Ectodermal cell (in vitro differentiated cells): ENCODE results near the gene CLSTN2.

ENCODE experiments used
- H3K27ac ChIP-seq: 2 replicates; pipeline ENCODE4 v1.7.0; 2013; ENCODE audit warnings: mild to moderate bottlenecking, low read depth, low read length; ENCODE audit not compliant: insufficient read depth, poor library complexity, severe bottlenecking
- H3K27me3 ChIP-seq: 2 replicates; pipeline ENCODE4 v1.7.0; 2013; ENCODE audit warnings: mild to moderate bottlenecking, low read length; ENCODE audit not compliant: insufficient read depth, control insufficient read depth, poor library complexity, severe bottlenecking
- H3K36me3 ChIP-seq: one replicate; pipeline ENCODE4 v1.7.0; 2013; ENCODE audit warnings: low read length; ENCODE audit not compliant: control insufficient read depth, insufficient read depth
- H3K4me1 ChIP-seq: one replicate; pipeline ENCODE4 v1.7.0; 2013; ENCODE audit warnings: low read length; ENCODE audit not compliant: control insufficient read depth, insufficient read depth
- H3K4me3 ChIP-seq: 2 replicates; pipeline ENCODE4 v1.7.0; 2013; ENCODE audit warnings: low read depth, low read length, control low read depth; ENCODE audit not compliant: insufficient read depth
- H3K9me3 ChIP-seq: 2 replicates; pipeline ENCODE4 v1.7.0; 2013; ENCODE audit warnings: mild to moderate bottlenecking, low read length, moderate library complexity; ENCODE audit not compliant: control insufficient read depth
- WGBS, 2 experiments: methylation state at CpG; one replicate each; pipeline ENCODE4 v1.1.7; 2013; ENCODE audit warnings: missing lambda C conversion rate in 2 of 2; 5-methylcytosine and 5-hydroxymethylcytosine counted together

Gene CLSTN2

GRCh38 chr3:140341203-140341602 lies 406.2 kb downstream of the CLSTN2 start:
- Histone ChIP-seq H3K9me3 (no peaks in the 10 kb centered on the region), H3K36me3 (no peaks in the 10 kb centered on the region), H3K27ac (no peak overlapping the region), H3K4me1 (no peaks in the 10 kb centered on the region), H3K4me3 (no peak overlapping the region), H3K27me3 (no peaks in the 10 kb centered on the region)
- 77 to 85% methylated on average over 5 of the region's 5 CpGs for WGBS, 2 experiments

- no peaks in the 10 kb centered on the region for H3K9me3 ChIP-seq
- H3K36me3 ChIP-seq = no peaks in the 10 kb centered on the region
- no peaks in the 10 kb centered on the region for H3K4me1 ChIP-seq
- no peak overlapping the region for H3K27ac ChIP-seq
- H3K4me3 ChIP-seq = no peak overlapping the region
- H3K27me3 ChIP-seq = no peaks in the 10 kb centered on the region
- 80 to 84% methylated on average over 5 of the region's 5 CpGs for WGBS, 2 experiments
Observed at GRCh38 chr3:140341817-140342403, 406.9 kb downstream of the CLSTN2 start.

GRCh38 chr3:140342668-140343067 lies 407.7 kb downstream of the CLSTN2 start:
- H3K4me3 ChIP-seq = no peak overlapping the region
- H3K27me3 ChIP-seq = no peaks in the 10 kb centered on the region
- H3K9me3 ChIP-seq = no peaks in the 10 kb centered on the region
- H3K4me1 ChIP-seq = no peaks in the 10 kb centered on the region
- H3K36me3 ChIP-seq = no peaks in the 10 kb centered on the region
- WGBS, 2 experiments = 93 to 97% methylated on average over 2 of the region's 2 CpGs
- H3K27ac ChIP-seq = no peak overlapping the region

- no peaks in the 10 kb centered on the region for H3K27me3 ChIP-seq
- WGBS, 2 experiments = 92 to 93% methylated on average over 8 of the region's 8 CpGs
- no peak overlapping the region for H3K4me3 ChIP-seq
- H3K27ac ChIP-seq = no peak overlapping the region
- no peaks in the 10 kb centered on the region for H3K4me1 ChIP-seq
- no peaks in the 10 kb centered on the region for H3K36me3 ChIP-seq
- no peaks in the 10 kb centered on the region for H3K9me3 ChIP-seq
Observed at GRCh38 chr3:140343211-140344081, 408.5 kb downstream of the CLSTN2 start.

DNA sequence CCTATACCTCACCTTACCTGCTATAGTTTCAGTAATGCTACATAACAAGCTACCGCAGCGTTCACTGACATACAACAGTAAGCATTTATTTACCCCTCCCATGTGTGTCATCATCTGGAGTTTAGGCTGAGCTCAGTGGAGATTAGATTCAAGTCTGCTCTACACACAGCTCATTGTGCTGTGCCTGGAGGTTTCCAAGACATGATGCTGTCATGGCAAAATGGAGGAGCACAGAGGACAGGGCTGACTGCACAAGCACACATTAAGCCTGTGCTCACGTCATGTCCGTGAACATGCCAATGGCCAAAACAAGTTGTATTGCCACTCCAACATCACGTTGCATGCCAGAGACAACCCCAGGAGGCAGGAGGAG lies 409.1 kb downstream of the CLSTN2 start:
- Histone ChIP-seq H3K4me1 (no peaks in the 10 kb centered on the region), H3K36me3 (no peaks in the 10 kb centered on the region), H3K9me3 (no peaks in the 10 kb centered on the region), H3K27me3 (no peaks in the 10 kb centered on the region), H3K4me3 (no peak overlapping the region), H3K27ac (no peak overlapping the region)
- WGBS, 2 experiments = 89 to 90% methylated on average over 5 of the region's 5 CpGs

DNA sequence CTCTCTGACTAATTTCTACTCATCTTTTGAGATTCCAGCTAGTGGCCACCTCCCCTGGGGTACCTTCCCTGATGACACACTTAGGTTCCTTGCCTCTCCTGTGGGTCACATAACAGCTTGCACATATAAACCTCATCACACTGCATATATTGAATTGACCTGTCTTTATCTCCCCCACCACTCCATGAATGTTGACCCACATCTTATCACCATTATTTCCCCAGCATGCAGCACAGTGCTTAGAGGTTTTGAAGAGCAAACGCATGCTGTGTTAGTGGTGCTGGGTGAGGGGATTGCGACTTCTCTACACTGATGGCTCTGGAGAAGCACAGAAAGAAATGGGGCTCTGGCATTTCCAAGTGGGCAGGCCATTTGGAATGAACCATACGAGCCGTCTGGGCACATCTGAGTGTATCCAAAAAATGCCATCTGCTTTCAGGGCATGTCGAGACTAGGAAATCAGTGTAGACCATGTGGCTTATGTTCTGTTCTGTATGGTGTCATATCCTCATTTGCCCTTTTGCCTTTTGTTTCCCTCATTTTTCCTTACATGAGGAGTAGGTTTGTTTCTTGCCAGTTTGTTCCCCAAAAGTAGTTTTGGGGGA lies 409.7 kb downstream of the CLSTN2 start:
- Histone ChIP-seq H3K4me1 (no peaks in the 10 kb centered on the region), H3K27me3 (no peaks in the 10 kb centered on the region), H3K27ac (no peak overlapping the region), H3K9me3 (no peaks in the 10 kb centered on the region), H3K4me3 (no peak overlapping the region), H3K36me3 (no peaks in the 10 kb centered on the region)
- WGBS, 2 experiments = 94 to 96% methylated on average over 5 of the region's 5 CpGs

GRCh38 chr3:140347151-140347550 lies 412.2 kb downstream of the CLSTN2 start:
- H3K4me3 ChIP-seq = no peak overlapping the region
- H3K36me3 ChIP-seq = no peaks in the 10 kb centered on the region
- no peaks in the 10 kb centered on the region for H3K4me1 ChIP-seq
- H3K27me3 ChIP-seq = no peaks in the 10 kb centered on the region
- no peak overlapping the region for H3K27ac ChIP-seq
- no peaks in the 10 kb centered on the region for H3K9me3 ChIP-seq

- WGBS, 2 experiments = 94 to 96% methylated on average over 4 of the region's 4 CpGs
- no peaks in the 10 kb centered on the region for H3K27me3 ChIP-seq
- H3K27ac ChIP-seq = no peak overlapping the region
- no peak overlapping the region for H3K4me3 ChIP-seq
- H3K36me3 ChIP-seq = no peaks in the 10 kb centered on the region
- H3K4me1 ChIP-seq = no peaks in the 10 kb centered on the region
- H3K9me3 ChIP-seq = no peaks in the 10 kb centered on the region
Observed at GRCh38 chr3:140349938-140350337, 415.0 kb downstream of the CLSTN2 start.

DNA sequence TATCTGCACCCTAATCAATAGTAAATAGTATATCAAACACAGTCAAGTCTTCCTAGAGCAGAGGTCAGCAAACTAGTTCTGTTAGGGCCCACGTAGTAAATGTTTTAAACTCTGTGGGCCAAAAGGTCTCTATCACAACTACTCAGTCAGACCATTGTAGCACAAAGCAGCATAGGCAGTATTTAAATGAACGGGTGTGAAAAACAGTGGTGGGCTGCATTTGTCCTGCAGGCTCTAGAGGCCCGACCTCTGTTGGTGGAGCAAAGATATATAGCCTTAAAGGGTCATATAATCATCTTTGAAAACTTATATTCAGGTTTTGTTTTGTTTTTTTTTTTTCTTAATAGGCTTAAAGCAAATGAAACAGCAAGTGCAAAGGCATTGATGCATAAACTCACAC lies 416.5 kb downstream of the CLSTN2 start:
- no peaks in the 10 kb centered on the region for H3K36me3 ChIP-seq
- H3K4me1 ChIP-seq = no peaks in the 10 kb centered on the region
- no peak overlapping the region for H3K27ac ChIP-seq
- 55 to 60% methylated on average over 3 of the region's 3 CpGs for WGBS, 2 experiments
- H3K9me3 ChIP-seq = no peaks in the 10 kb centered on the region
- H3K4me3 ChIP-seq = no peak overlapping the region
- no peaks in the 10 kb centered on the region for H3K27me3 ChIP-seq

DNA sequence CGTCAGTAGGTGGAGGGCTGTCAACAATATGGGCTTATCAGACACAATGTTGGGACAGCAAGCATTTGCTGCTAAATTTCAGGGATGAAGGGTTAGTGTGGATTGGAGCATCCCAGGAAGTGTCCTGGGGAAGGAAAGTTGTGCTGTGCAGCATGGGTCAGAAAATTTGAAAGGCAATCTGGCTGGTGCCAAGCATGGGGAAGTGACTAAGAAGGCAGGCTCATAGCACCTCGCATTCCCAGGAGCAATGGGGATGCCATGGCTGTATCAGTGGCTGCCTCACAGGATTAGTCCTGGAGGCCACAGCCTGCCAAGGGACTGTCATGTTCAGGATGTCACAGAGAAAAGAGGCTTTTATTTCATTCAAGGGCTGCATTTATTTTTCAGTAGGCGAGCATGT lies 420.5 kb downstream of the CLSTN2 start:
- H3K4me1 ChIP-seq = no peaks in the 10 kb centered on the region
- no peak overlapping the region for H3K4me3 ChIP-seq
- H3K36me3 ChIP-seq = no peaks in the 10 kb centered on the region
- 94 to 95% methylated on average over 3 of the region's 3 CpGs for WGBS, 2 experiments
- H3K27ac ChIP-seq = no peak overlapping the region
- H3K9me3 ChIP-seq = no peaks in the 10 kb centered on the region
- H3K27me3 ChIP-seq = no peaks in the 10 kb centered on the region
